PFSK-1 (cell line): ENCODE data around the gene ARHGEF26.

Source experiments
- FOXP2 ChIP-seq: optimal IDR thresholded peaks from 2 replicates; pipeline ENCODE3; 2011; ENCODE audit warnings: borderline replicate concordance, control low read depth, inconsistent platforms; ENCODE audit not compliant: insufficient read depth; ENCODE audit errors: extremely low read length, extremely low read depth
- POLR2AphosphoS5 ChIP-seq: IDR thresholded peaks from 2 replicates; pipeline ENCODE4 v1.6.1; 2012; ENCODE audit warnings: low read depth, mild to moderate bottlenecking, control low read depth, low read length, moderate library complexity
- SIN3A ChIP-seq: IDR thresholded peaks from 2 replicates; pipeline ENCODE4 v1.6.1; 2012; ENCODE audit warnings: mild to moderate bottlenecking, low read length, moderate library complexity, borderline replicate concordance; ENCODE audit not compliant: insufficient read depth
- TAF1 ChIP-seq: IDR thresholded peaks from 2 replicates; pipeline ENCODE4 v1.6.1; 2012; ENCODE audit warnings: low read length, control low read depth, borderline replicate concordance; ENCODE audit not compliant: insufficient read depth
- TF ChIP-seq, protein P1 (sequence below), 2 experiments: IDR thresholded peaks; 2 replicates each; pipeline versions ENCODE4 v1.6.1 to v1.8.0; 2011 to 2012; ENCODE audit warnings: low read depth in 2 of 2, low read length in 2 of 2, control low read depth in 1 of 2, inconsistent platforms in 1 of 2, mild to moderate bottlenecking in 1 of 2, moderate library complexity in 1 of 2; ENCODE audit not compliant: insufficient read depth in 1 of 2

The ARHGEF26 gene

DNA sequence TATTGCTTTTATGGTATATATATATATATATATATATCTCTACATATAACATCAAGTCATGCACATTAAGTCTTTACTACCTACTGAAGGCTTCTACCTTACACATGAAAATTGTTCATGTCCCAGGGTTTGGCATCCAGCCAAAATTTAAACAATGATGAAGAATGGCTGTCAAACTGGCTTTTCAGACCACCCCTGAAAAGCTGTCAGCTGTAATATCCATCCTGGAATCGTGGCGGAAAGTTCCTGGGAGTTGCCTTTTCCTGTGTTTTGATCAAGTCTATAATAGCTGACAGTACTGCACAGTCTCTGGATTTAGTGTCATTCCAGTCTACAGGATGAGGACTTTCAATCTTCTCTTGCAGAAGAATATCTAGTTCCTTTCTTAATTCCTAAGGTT, 154.8 kb downstream of the ARHGEF26 start:
- TF ChIP-seq TAF1, result no peak
- no peak for TF ChIP-seq FOXP2
- TF ChIP-seq SIN3A, result no peak
- TF ChIP-seq, protein P1, sequence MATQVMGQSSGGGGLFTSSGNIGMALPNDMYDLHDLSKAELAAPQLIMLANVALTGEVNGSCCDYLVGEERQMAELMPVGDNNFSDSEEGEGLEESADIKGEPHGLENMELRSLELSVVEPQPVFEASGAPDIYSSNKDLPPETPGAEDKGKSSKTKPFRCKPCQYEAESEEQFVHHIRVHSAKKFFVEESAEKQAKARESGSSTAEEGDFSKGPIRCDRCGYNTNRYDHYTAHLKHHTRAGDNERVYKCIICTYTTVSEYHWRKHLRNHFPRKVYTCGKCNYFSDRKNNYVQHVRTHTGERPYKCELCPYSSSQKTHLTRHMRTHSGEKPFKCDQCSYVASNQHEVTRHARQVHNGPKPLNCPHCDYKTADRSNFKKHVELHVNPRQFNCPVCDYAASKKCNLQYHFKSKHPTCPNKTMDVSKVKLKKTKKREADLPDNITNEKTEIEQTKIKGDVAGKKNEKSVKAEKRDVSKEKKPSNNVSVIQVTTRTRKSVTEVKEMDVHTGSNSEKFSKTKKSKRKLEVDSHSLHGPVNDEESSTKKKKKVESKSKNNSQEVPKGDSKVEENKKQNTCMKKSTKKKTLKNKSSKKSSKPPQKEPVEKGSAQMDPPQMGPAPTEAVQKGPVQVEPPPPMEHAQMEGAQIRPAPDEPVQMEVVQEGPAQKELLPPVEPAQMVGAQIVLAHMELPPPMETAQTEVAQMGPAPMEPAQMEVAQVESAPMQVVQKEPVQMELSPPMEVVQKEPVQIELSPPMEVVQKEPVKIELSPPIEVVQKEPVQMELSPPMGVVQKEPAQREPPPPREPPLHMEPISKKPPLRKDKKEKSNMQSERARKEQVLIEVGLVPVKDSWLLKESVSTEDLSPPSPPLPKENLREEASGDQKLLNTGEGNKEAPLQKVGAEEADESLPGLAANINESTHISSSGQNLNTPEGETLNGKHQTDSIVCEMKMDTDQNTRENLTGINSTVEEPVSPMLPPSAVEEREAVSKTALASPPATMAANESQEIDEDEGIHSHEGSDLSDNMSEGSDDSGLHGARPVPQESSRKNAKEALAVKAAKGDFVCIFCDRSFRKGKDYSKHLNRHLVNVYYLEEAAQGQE (IDR thresholded peaks at IDR 0.05; ENCODE audit: insufficient read depth in 1 of 2, low read depth in 2 of 2, low read length in 2 of 2), result no peak
- TF ChIP-seq POLR2AphosphoS5, result no peak

- TF ChIP-seq, protein P1 (IDR thresholded peaks at IDR 0.05; ENCODE audit: insufficient read depth in 1 of 2, low read depth in 2 of 2, low read length in 2 of 2), result no peak
- TF ChIP-seq FOXP2, result no peak
- TF ChIP-seq SIN3A, result no peak
- TF ChIP-seq POLR2AphosphoS5, result no peak
- no peak for TF ChIP-seq TAF1
These were observed 159.0 kb downstream of the ARHGEF26 start for GRCh38 chr3:154280161-154280560.

GRCh38 chr3:154285221-154285620, 164.0 kb downstream of the ARHGEF26 start:
- TF ChIP-seq FOXP2, result no peak
- TF ChIP-seq TAF1, result no peak
- TF ChIP-seq POLR2AphosphoS5, result no peak
- TF ChIP-seq, protein P1 (IDR thresholded peaks at IDR 0.05; ENCODE audit: insufficient read depth in 1 of 2, low read depth in 2 of 2, low read length in 2 of 2), result no peak
- TF ChIP-seq SIN3A, result no peak

GRCh38 chr3:154290187-154290586, 169.0 kb downstream of the ARHGEF26 start:
- TF ChIP-seq TAF1 (no peak), POLR2AphosphoS5 (no peak), SIN3A (no peak), FOXP2 (no peak)
- TF ChIP-seq, protein P1 (IDR thresholded peaks at IDR 0.05; ENCODE audit: insufficient read depth in 1 of 2, low read depth in 2 of 2, low read length in 2 of 2), result no peak

DNA sequence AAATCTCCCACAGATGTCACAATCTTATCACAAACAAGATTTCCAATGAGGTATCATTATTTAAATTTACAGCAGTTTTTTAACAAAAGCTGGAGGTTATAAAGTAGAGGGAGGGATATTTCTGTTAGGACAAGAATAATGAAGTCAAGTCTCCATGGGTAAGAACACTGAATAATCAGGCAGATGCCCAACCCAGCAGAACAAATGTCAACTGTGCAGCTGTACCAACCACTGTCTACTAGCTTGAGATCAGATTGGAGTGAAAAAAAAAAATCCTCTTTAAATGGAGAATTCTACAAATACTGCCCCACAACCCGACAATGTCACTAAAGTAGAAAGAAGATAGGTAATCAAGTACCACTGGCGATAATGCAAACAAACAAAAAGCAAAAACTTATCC, 172.8 kb downstream of the ARHGEF26 start:
- TF ChIP-seq, protein P1 (IDR thresholded peaks at IDR 0.05; ENCODE audit: insufficient read depth in 1 of 2, low read depth in 2 of 2, low read length in 2 of 2), result no peak
